ENCODE measurements around the gene DBNL. TPM values are rescaled to one million over a fixed set of nuclear protein-coding genes. Genes with fewer than 3 reads are reported as not detected.
A peak's percentile ranks its signal among the peaks of the same experiment; 100 is the strongest.

Gene DBNL
- total RNA-seq, 1 donor from 2014 or later, result 100 TPM

DNA sequence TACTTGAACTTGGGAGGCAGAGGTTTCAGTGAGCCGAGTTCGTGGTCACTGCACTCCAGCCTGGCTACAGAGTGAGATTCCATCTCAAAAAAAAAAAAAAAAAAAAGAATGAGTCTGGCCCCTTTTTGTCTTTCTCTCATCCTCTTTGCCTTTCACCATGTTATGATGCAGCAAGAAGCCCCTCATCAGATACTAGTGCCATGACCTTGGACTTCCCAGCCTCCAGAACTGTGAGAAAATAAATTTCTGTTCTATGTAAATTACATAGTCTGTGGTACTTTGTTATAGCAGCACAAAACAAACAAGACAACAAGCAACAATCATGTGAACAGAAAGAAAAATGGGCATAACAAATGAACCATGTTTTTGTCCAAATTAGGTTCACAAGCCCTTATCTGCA, 2.3 kb upstream of the DBNL start:
- TF ChIP-seq POLR2A (IDR thresholded peaks at IDR 0.05), result no peak
- TF ChIP-seq, protein P1, sequence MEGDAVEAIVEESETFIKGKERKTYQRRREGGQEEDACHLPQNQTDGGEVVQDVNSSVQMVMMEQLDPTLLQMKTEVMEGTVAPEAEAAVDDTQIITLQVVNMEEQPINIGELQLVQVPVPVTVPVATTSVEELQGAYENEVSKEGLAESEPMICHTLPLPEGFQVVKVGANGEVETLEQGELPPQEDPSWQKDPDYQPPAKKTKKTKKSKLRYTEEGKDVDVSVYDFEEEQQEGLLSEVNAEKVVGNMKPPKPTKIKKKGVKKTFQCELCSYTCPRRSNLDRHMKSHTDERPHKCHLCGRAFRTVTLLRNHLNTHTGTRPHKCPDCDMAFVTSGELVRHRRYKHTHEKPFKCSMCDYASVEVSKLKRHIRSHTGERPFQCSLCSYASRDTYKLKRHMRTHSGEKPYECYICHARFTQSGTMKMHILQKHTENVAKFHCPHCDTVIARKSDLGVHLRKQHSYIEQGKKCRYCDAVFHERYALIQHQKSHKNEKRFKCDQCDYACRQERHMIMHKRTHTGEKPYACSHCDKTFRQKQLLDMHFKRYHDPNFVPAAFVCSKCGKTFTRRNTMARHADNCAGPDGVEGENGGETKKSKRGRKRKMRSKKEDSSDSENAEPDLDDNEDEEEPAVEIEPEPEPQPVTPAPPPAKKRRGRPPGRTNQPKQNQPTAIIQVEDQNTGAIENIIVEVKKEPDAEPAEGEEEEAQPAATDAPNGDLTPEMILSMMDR (IDR thresholded peaks at IDR 0.05), result no peak
- DNase-seq (ENCODE audit: extremely low spot score in 2 of 2), result no peak
- intact Hi-C loops (cut with DNase I), result no loop called here
- no peaks in the 10 kb centered on the region for H3K27me3 ChIP-seq
- H3K4me1 ChIP-seq, result peaks cover 35% of the 10 kb centered on the region
- no peaks in the 10 kb centered on the region for H3K9me3 ChIP-seq
- peaks cover 0 to 6% of the 10 kb centered on the region in 2 donors for H3K36me3 ChIP-seq
- no peak overlapping the region for H3K27ac ChIP-seq
- no peak overlapping the region for H3K4me3 ChIP-seq

DNA sequence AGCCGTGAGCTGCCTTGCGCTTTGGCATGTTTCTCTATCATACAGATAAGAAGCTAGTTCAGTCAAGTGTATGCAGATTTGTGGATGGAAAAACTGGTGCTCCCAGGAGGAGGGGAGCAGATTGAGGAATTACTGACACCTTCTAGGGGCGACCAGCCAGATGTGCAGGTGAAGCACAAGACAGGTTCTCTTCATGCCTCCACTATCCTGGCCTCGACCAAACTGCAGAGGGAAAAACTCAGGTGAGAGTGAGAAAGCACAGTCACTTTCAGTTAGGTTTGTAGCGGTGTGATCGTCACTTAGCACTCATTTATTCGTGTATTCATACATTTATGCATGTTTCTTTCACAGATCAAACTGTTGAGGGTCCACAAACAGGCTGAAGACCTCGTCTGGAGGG, 600 bp upstream of the DBNL start:
- no peak for DNase-seq (ENCODE audit: extremely low spot score in 2 of 2)
- Histone ChIP-seq H3K27ac (peak overlapping the region; percentile 84), H3K27me3 (no peaks in the 10 kb centered on the region), H3K4me3 (peak overlapping the region; percentile 76 to 83), H3K36me3 (peaks cover 0 to 6% of the 10 kb centered on the region in 2 donors), H3K4me1 (peaks cover 47% of the 10 kb centered on the region), H3K9me3 (no peaks in the 10 kb centered on the region)
- intact Hi-C loops (cut with DNase I), result no loop called here
- TF ChIP-seq POLR2AphosphoS5 (IDR thresholded peaks at IDR 0.05; ENCODE audit: insufficient read depth in 1 of 2, low read depth in 1 of 2) (no peak), POLR2A (IDR thresholded peaks at IDR 0.05) (no peak)
- TF ChIP-seq, protein P1 (IDR thresholded peaks at IDR 0.05), result no peak

DNA sequence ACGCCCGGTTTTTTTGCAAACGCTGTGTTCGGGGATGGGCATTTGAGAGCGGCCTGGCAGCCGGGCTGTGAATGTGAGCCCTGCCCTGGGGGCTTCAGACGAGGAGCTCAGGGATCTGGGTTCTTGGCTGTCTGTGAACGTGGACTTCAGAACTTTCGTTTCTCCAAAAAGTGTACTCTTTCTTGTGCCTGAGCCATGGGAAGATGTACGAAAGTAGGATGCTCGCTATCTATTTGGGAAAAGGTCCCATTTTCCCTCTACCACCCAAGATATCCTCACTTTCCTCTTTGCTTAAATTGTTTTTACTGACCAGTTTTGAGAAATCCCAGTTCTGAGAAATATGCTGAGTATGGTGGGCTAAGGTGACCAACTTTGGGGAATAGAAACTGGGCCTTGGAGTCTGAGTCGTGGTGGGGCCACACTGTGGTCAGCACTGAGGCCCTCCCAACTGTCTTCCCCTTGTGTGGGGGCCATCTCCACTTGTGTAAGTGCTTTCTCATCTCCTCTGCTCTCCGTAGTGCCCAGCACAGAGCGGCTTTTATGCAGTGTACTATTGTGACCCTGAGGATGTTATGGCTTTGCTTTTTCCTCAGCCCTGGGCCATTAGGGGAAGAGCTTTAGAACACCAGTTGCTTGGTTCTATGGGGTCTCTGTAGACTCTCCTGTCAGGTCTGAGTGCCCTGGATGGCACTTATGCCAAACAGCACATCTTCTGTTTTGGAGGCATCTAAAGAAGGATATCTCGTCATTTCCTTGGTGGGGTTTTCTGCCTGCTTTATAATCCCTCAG, 918 bp downstream of the DBNL start:
- no peaks in the 10 kb centered on the region for H3K9me3 ChIP-seq
- peak overlapping the region; percentile 84 for H3K27ac ChIP-seq
- intact Hi-C loops (cut with DNase I), result no loop called here
- H3K36me3 ChIP-seq, result peaks cover 0 to 12% of the 10 kb centered on the region in 2 donors
- TF ChIP-seq POLR2A (IDR thresholded peaks at IDR 0.05) (no peak), POLR2AphosphoS5 (IDR thresholded peaks at IDR 0.05; ENCODE audit: insufficient read depth in 1 of 2, low read depth in 1 of 2) (no peak)
- TF ChIP-seq, protein P1 (IDR thresholded peaks at IDR 0.05), result no peak
- peaks cover 54% of the 10 kb centered on the region for H3K4me1 ChIP-seq
- peak overlapping the region; percentile 76 to 83 for H3K4me3 ChIP-seq
- H3K27me3 ChIP-seq, result no peaks in the 10 kb centered on the region
- peak in 1 of 2 donors; percentile 25 for DNase-seq (ENCODE audit: extremely low spot score in 2 of 2)

DNA sequence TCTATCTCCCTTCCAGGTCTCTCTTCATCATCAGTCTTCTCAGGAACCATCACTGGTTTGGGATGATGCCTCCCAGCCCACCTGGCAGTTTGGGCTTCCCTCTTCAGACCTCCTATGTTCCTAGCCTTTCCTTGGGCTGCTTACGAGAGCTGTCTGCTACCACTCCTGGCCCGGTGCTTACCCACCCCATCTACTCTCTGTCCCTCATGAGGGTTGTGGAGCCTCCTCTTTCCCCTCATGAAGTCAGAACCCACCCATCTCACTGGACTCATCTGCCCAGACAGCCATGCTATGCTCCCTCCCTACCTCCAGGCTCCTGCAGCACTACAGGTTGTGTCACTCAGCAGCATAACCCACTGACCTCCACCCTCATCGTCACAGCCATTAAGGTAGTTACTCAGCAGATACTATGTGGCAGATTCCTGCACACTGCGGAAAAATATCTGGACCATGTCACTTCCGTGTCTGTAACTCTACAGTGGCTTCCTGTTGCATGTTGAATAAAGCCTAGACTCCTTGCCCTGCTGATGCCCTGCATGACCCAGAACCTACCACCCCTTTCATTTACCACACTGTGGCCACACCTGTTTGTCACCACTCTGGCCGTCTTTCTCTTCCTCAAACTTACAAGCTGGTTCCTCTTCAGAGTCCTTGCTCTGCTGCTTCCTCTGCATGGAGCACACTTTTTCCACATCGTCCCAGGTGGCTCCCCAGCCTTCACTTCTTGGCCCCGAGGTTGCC, 2.0 kb downstream of the DBNL start:
- Histone ChIP-seq H3K9me3 (no peaks in the 10 kb centered on the region), H3K4me3 (no peak overlapping the region), H3K27me3 (no peaks in the 10 kb centered on the region), H3K4me1 (peaks cover 53% of the 10 kb centered on the region), H3K36me3 (peaks cover 0 to 21% of the 10 kb centered on the region in 2 donors), H3K27ac (peak overlapping the region; percentile 84)
- intact Hi-C loops (cut with DNase I), result no loop called here
- DNase-seq (ENCODE audit: extremely low spot score in 2 of 2), result peak in 1 of 2 donors; percentile 85
- TF ChIP-seq, protein P1 (IDR thresholded peaks at IDR 0.05), result no peak
